SK-N-SH (cell line): ENCODE measurements around the gene ERCC5. TPM values are rescaled to one million over a fixed set of nuclear protein-coding genes. Genes with fewer than 3 reads are reported as not detected.

Experiments used
- CTCF ChIA-PET: fragments of 300-600, 350-600 bp; formaldehyde crosslinking; extraction: SDS; loops from one replicate; lab custom pipeline; 2021; lab: Yijun Ruan, JAX
- POLR2A ChIA-PET: fragments of 350-600 bp; sonication (Branson Sonifier 250); formaldehyde crosslinking; extraction: SDS; loops from one replicate; lab custom pipeline; 2020; ENCODE audit warnings: antibody characterized with exemption, inconsistent platforms; lab: Yijun Ruan, JAX
- DNase-seq: peaks from one replicate; pipeline ENCODE4 v3.0.0; 2012
- H2AFZ ChIP-seq: fragments of 200-600 bp; sonication (generic); 2 replicates; pipeline ENCODE4 v1.8.1; 2016; ENCODE audit warnings: antibody characterized with exemption, mild to moderate bottlenecking, low read depth
- H3F3A ChIP-seq: fragments of 200-600 bp; sonication (generic); replicated peaks from 2 replicates; pipeline ENCODE3; 2016; ENCODE audit warnings: antibody characterized with exemption, mild to moderate bottlenecking; ENCODE audit not compliant: insufficient read depth
- H3K27ac ChIP-seq, 2 experiments: fragments of 200-500 bp in 1 of 2; fragments of 200-600 bp in 1 of 2; sonication (Bioruptor generic) in 1 of 2; sonication (generic), shearing (Covaris generic) in 1 of 2; 2 replicates each; pipeline versions ENCODE4 v1.5.1 to v1.6.1; 2014 to 2016; ENCODE audit warnings: low read depth in 2 of 2, inconsistent platforms in 1 of 2, low read length in 1 of 2, mild to moderate bottlenecking in 1 of 2, mixed read lengths in 1 of 2
- H3K27me3 ChIP-seq: fragments of 200-600 bp; sonication (generic), shearing (Covaris generic); 2 replicates; pipeline ENCODE4 v1.6.1; 2016; ENCODE audit warnings: mixed run types; ENCODE audit not compliant: insufficient read depth
- H3K36me3 ChIP-seq, 2 experiments: fragments of 200-500 bp in 1 of 2; fragments of 200-600 bp in 1 of 2; sonication (Bioruptor generic) in 1 of 2; sonication (generic) in 1 of 2; replicated peaks in 1 of 2; 2 replicates each; pipeline versions ENCODE3 to v1.5.1; 2014 to 2016; ENCODE audit warnings: low read length in 1 of 2, mild to moderate bottlenecking in 1 of 2; ENCODE audit not compliant: insufficient read depth in 2 of 2, control insufficient read depth in 1 of 2
- H3K4me1 ChIP-seq, 2 experiments: fragments of 200-500 bp in 1 of 2; fragments of 200-600 bp in 1 of 2; sonication (Bioruptor generic) in 1 of 2; sonication (generic), shearing (Covaris generic) in 1 of 2; 2 replicates each; pipeline versions ENCODE4 v1.5.1 to v1.6.1; 2014 to 2016; ENCODE audit warnings: low read depth in 1 of 2, low read length in 1 of 2, mixed run types in 1 of 2; ENCODE audit not compliant: insufficient read depth in 2 of 2, control insufficient read depth in 1 of 2
- H3K4me2 ChIP-seq: fragments of 200-600 bp; sonication (generic), shearing (Covaris generic); 2 replicates; pipeline ENCODE4 v1.6.1; 2017; ENCODE audit warnings: mixed run types
- H3K4me3 ChIP-seq, 2 experiments: fragments of 200-500 bp in 1 of 2; fragments of 200-600 bp in 1 of 2; sonication (Bioruptor generic) in 1 of 2; sonication (generic), shearing (Covaris generic) in 1 of 2; 2 replicates each; pipeline versions ENCODE4 v1.5.1 to v1.8.1; 2014 to 2016; ENCODE audit warnings: low read depth in 2 of 2, inconsistent platforms in 1 of 2, low read length in 1 of 2, mild to moderate bottlenecking in 1 of 2, mixed read lengths in 1 of 2, moderate library complexity in 1 of 2
- H3K79me2 ChIP-seq: fragments of 200-600 bp; sonication (generic); 2 replicates; pipeline ENCODE4 v1.8.1; 2017; ENCODE audit warnings: mild to moderate bottlenecking; ENCODE audit not compliant: insufficient read depth
- H3K9ac ChIP-seq: fragments of 200-600 bp; sonication (generic); 2 replicates; pipeline ENCODE4 v1.6.1; 2017; ENCODE audit warnings: mixed run types
- H3K9me2 ChIP-seq: fragments of 200-600 bp; sonication (generic); 2 replicates; pipeline ENCODE4 v1.6.1; 2017; ENCODE audit warnings: mixed run types
- H3K9me3 ChIP-seq: fragments of 200-600 bp; sonication (generic); 2 replicates; pipeline ENCODE4 v1.6.1; 2017; ENCODE audit warnings: mixed run types, mild to moderate bottlenecking, moderate library complexity
- H4K20me1 ChIP-seq: fragments of 200-600 bp; sonication (generic); 2 replicates; pipeline ENCODE4 v1.6.1; 2017; ENCODE audit warnings: mild to moderate bottlenecking, mixed run types; ENCODE audit not compliant: insufficient read depth
- CHD2 ChIP-seq: fragments of 150-350 bp; IDR thresholded peaks from 2 replicates; pipeline ENCODE4 v1.6.1; 2018; ENCODE audit warnings: low read length; ENCODE audit not compliant: partially characterized antibody
- EP300 ChIP-seq, 2 experiments: IDR thresholded peaks; 2 replicates each; pipeline versions ENCODE4 v1.4.0 to v1.6.1; 2012; ENCODE audit warnings: borderline replicate concordance in 1 of 2, low read depth in 1 of 2, low read length in 1 of 2
- JUND ChIP-seq: IDR thresholded peaks from 2 replicates; pipeline ENCODE4 v1.4.0; 2012
- MEF2A ChIP-seq: IDR thresholded peaks from 2 replicates; pipeline ENCODE4 v1.4.0; 2012; ENCODE audit warnings: low read depth, borderline replicate concordance
- RAD21 ChIP-seq: IDR thresholded peaks from 2 replicates; pipeline ENCODE4 v1.6.1; 2012; ENCODE audit warnings: mild to moderate bottlenecking, low read length
- RCOR1 ChIP-seq: fragments of 150-350 bp; IDR thresholded peaks from 2 replicates; pipeline ENCODE4 v1.6.1; 2017; ENCODE audit warnings: antibody characterized with exemption, low read length
- REST ChIP-seq: IDR thresholded peaks from 2 replicates; pipeline ENCODE4 v1.6.1; 2012; ENCODE audit warnings: mild to moderate bottlenecking, low read depth, low read length, moderate library complexity
- SIN3A ChIP-seq: IDR thresholded peaks from 2 replicates; pipeline ENCODE4 v1.6.1; 2012; ENCODE audit warnings: low read depth, mild to moderate bottlenecking, low read length, moderate library complexity, borderline replicate concordance
- SMC3 ChIP-seq: IDR thresholded peaks from 2 replicates; pipeline ENCODE4 v1.6.1; 2012; ENCODE audit warnings: low read depth, low read length, improper control_type of control experiment
- TAF1 ChIP-seq: IDR thresholded peaks from 2 replicates; pipeline ENCODE4 v1.6.1; 2012; ENCODE audit warnings: low read depth, mild to moderate bottlenecking, low read length, moderate library complexity, borderline replicate concordance
- TCF12 ChIP-seq: IDR thresholded peaks from 2 replicates; pipeline ENCODE4 v1.4.0; 2012
- TEAD4 ChIP-seq: IDR thresholded peaks from 2 replicates; pipeline ENCODE4 v1.4.0; 2012; ENCODE audit warnings: mild to moderate bottlenecking, borderline replicate concordance; ENCODE audit not compliant: insufficient read depth
- USF1 ChIP-seq: IDR thresholded peaks from 2 replicates; pipeline ENCODE4 v1.4.0; 2012; ENCODE audit warnings: low read depth, borderline replicate concordance
- WGBS: methylation state at CpG from one replicate; pipeline ENCODE4 v1.1.6; 2017; ENCODE audit warnings: low lambda C conversion rate; 5-methylcytosine and 5-hydroxymethylcytosine counted together
- polyA plus RNA-seq, 3 experiments: library from polyadenylated mRNA; depleted of rRNA; stranded (reverse); fragments of >200 nt; gene quantifications; 2 replicates each; pipeline ENCODE4 v1.2.3, GENCODE V29; 2012

The ERCC5 gene
- polyA plus RNA-seq, 1 of the 3 experiments (the other 2 are of a cell fraction), result 14.1 TPM

- no peaks in the 10 kb centered on the region for H3K9me3 ChIP-seq
- no peak overlapping the region for H3K27ac ChIP-seq
- WGBS, result 89% methylated on average over 13 of the region's 13 CpGs
- H2AFZ ChIP-seq, result no peak overlapping the region
- H3K9me2 ChIP-seq, result no peaks in the 10 kb centered on the region
- no peaks in the 10 kb centered on the region for H3K4me1 ChIP-seq
- no peaks in the 10 kb centered on the region for H3F3A ChIP-seq
- H3K27me3 ChIP-seq, result no peaks in the 10 kb centered on the region
- peaks cover 23 to 30% of the 10 kb centered on the region in 2 experiments for H3K36me3 ChIP-seq
- H3K4me3 ChIP-seq, result no peak overlapping the region
- no peaks in the 10 kb centered on the region for H4K20me1 ChIP-seq
- DNase-seq, result no peak
- no peaks in the 10 kb centered on the region for H3K79me2 ChIP-seq
- POLR2A ChIA-PET, result no interaction called here
- CTCF ChIA-PET, result interaction anchor here (1.2 to 4.0 kb wide), 2 partner anchors 9 to 32 kb away, joined by 3 to 32 read pairs; no protein-coding TSS in a partner anchor
- no peak overlapping the region for H3K9ac ChIP-seq
- H3K4me2 ChIP-seq, result no peak overlapping the region
- no peak for TF ChIP-seq RCOR1
- no peak for TF ChIP-seq RAD21
- TF ChIP-seq USF1, result no peak
- no peak for TF ChIP-seq TCF12
- no peak for TF ChIP-seq MEF2A
- no peak for TF ChIP-seq SMC3
- TF ChIP-seq JUND, result no peak
- no peak for TF ChIP-seq CHD2
- TF ChIP-seq EP300 (IDR thresholded peaks at IDR 0.05; ENCODE audit: borderline replicate concordance in 1 of 2, low read depth in 1 of 2, low read length in 1 of 2), result no peak
- no peak for TF ChIP-seq REST
- TF ChIP-seq SIN3A, result no peak
- no peak for TF ChIP-seq TAF1
- no peak for TF ChIP-seq TEAD4
Measured at GRCh38 chr13:102879793-102880499, 34.1 kb downstream of the ERCC5 start.
